GM06990 (cell line): ENCODE measurements around the gene ARRDC1.
A peak's percentile ranks its signal among the peaks of the same experiment; 100 is the strongest.
"Not testable (repeated sequence)": the region's sequence is repeated elsewhere in the genome, so short reads cannot be mapped to it uniquely, and the experiment has no call there.

Experiments used
- DNase-seq: peaks from one replicate; pipeline ENCODE4 v3.0.0-alpha.2; 2011; ENCODE audit not compliant: insufficient read length; ENCODE audit errors: extremely low read depth
- H3K27me3 ChIP-seq: replicated peaks from 2 replicates; pipeline ENCODE4 v1.6.0; 2011; ENCODE audit warnings: low read length; ENCODE audit not compliant: control insufficient read depth, insufficient read depth
- H3K36me3 ChIP-seq: 2 replicates; pipeline ENCODE4 v1.5.1; 2011; ENCODE audit warnings: low read length; ENCODE audit not compliant: control insufficient read depth, insufficient read depth
- H3K4me3 ChIP-seq: replicated peaks from 2 replicates; pipeline ENCODE4 v1.5.1; 2011; ENCODE audit warnings: low read depth, mild to moderate bottlenecking, control low read depth, low read length
- TF ChIP-seq, protein P1 (sequence below): IDR thresholded peaks from 2 replicates; pipeline ENCODE4 v1.5.1; 2011; ENCODE audit warnings: low read length, control low read depth, mild to moderate bottlenecking, inconsistent platforms; ENCODE audit not compliant: insufficient read depth, poor library complexity, severe bottlenecking

Gene ARRDC1

DNA sequence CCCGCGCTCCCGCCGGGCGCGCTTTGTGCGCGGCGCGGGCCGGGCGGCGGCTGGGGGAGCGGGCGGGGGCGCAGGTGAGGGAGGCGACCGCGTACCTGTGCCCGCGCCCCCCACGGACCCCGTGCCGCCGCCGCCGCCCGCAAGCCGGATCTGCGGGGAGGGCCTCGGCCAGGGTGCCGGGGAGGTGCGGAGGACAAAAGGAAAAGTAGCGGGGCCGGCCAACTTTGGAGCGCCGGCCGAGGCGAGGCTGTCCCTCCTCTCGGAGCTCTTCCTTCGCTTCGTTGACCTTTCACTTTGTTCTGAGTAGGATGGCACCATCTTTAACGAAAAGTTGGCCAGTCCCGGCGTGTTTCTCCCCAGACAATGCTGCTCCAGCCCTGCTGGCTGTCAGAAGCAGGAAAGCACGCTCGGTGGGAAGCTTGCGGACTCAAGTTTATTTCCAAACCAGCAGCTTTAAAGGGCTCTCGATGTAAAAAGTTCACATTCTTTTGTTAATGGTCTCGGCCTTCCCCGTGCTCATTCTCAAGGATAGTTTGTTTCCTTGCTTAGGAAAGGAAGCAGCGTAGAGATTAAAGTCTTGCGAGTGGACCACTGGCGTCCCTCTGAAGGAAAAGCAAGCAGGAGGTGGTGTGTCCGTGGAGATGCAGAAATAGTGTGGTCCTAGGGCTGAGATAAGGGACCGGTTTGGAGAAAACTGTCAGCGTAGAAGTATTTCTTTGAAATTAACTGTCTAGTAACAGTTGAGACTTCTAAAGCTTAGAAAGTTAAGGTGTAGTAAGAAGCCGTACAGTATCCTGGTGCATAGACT is 14.0 kb downstream of the ARRDC1 start:
- Histone ChIP-seq H3K27me3 (no peaks in the 10 kb centered on the region), H3K4me3 (peak overlapping the region; percentile 84), H3K36me3 (peaks cover 16% of the 10 kb centered on the region)
- DNase-seq, result peak; percentile 58
- TF ChIP-seq, protein P1, sequence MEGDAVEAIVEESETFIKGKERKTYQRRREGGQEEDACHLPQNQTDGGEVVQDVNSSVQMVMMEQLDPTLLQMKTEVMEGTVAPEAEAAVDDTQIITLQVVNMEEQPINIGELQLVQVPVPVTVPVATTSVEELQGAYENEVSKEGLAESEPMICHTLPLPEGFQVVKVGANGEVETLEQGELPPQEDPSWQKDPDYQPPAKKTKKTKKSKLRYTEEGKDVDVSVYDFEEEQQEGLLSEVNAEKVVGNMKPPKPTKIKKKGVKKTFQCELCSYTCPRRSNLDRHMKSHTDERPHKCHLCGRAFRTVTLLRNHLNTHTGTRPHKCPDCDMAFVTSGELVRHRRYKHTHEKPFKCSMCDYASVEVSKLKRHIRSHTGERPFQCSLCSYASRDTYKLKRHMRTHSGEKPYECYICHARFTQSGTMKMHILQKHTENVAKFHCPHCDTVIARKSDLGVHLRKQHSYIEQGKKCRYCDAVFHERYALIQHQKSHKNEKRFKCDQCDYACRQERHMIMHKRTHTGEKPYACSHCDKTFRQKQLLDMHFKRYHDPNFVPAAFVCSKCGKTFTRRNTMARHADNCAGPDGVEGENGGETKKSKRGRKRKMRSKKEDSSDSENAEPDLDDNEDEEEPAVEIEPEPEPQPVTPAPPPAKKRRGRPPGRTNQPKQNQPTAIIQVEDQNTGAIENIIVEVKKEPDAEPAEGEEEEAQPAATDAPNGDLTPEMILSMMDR, result no peak

DNA sequence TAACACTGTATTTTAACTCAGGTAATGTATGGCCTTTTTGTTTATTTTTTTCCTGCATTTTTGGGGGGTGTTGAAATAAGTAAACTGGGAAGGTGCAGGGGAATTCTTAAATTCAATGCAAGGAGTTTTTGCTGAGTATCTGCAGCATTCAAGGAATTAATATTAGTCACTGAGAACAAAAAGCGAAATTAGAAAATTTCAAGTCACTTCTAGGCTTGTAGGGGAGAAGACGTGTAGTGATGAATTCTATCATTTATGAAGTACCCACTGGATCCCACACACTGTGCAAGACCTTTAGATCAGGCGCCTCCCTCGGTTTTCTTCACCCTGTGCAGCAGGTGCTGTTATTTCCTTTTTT is 14.5 kb downstream of the ARRDC1 start:
- H3K36me3 ChIP-seq, result peaks cover 13% of the 10 kb centered on the region

GRCh38 chr9:137620581-137620980 is 15.1 kb downstream of the ARRDC1 start:
- TF ChIP-seq, protein P1, result no peak
- peak overlapping the region; percentile 84 for H3K4me3 ChIP-seq
- peaks cover 9% of the 10 kb centered on the region for H3K36me3 ChIP-seq
- H3K27me3 ChIP-seq, result no peaks in the 10 kb centered on the region
- no peak for DNase-seq

More for the DNA sequence above, 14.5 kb downstream of the ARRDC1 start:
- TF ChIP-seq, protein P1, result no peak
- Histone ChIP-seq H3K4me3 (peak overlapping the region; percentile 84), H3K27me3 (no peaks in the 10 kb centered on the region)
- DNase-seq, result no peak

GRCh38 chr9:137621131-137621757 is 15.8 kb downstream of the ARRDC1 start:
- no peak overlapping the region for H3K4me3 ChIP-seq
- TF ChIP-seq, protein P1, result peak; percentile 20
- no peak for DNase-seq

GRCh38 chr9:137622211-137622610 is 16.7 kb downstream of the ARRDC1 start:
- not testable (repeated sequence) for DNase-seq, H3K36me3 ChIP-seq, H3K27me3 ChIP-seq, H3K4me3 ChIP-seq

More at GRCh38 chr9:137621131-137621757, 15.8 kb downstream of the ARRDC1 start:
- peaks cover 5% of the 10 kb centered on the region for H3K36me3 ChIP-seq
- no peaks in the 10 kb centered on the region for H3K27me3 ChIP-seq

GRCh38 chr9:137626464-137626863 is 21.0 kb downstream of the ARRDC1 start:
- no peak overlapping the region for H3K4me3 ChIP-seq
- H3K27me3 ChIP-seq, result no peaks in the 10 kb centered on the region
- no peak for DNase-seq
- TF ChIP-seq, protein P1, result no peak
- H3K36me3 ChIP-seq, result no peaks in the 10 kb centered on the region

GRCh38 chr9:137627406-137627805 is 21.9 kb downstream of the ARRDC1 start:
- not testable (repeated sequence) for DNase-seq, H3K4me3 ChIP-seq, H3K36me3 ChIP-seq, H3K27me3 ChIP-seq
